SK-N-SH (cell line): Measurements from ENCODE around the gene ORC6.

ENCODE experiments used
- EP300 ChIP-seq, 2 experiments: IDR thresholded peaks; 2 replicates each; pipeline versions ENCODE4 v1.4.0 to v1.6.1; 2012; ENCODE audit warnings: borderline replicate concordance in 1 of 2, low read depth in 1 of 2, low read length in 1 of 2
- MXI1 ChIP-seq: IDR thresholded peaks from 2 replicates; pipeline ENCODE4 v1.6.1; 2012; ENCODE audit warnings: mild to moderate bottlenecking, low read depth, low read length, improper control_type of control experiment
- POLR2AphosphoS5 ChIP-seq: IDR thresholded peaks from 2 replicates; pipeline ENCODE4 v1.6.1; 2012; ENCODE audit warnings: low read depth, low read length
- SMC3 ChIP-seq: IDR thresholded peaks from 2 replicates; pipeline ENCODE4 v1.6.1; 2012; ENCODE audit warnings: low read depth, low read length, improper control_type of control experiment
- TF ChIP-seq, protein P1 (sequence below): fragments of 200-600 bp; sonication (generic); IDR thresholded peaks from 2 replicates; pipeline ENCODE4 v1.6.1; 2017; ENCODE audit warnings: antibody characterized with exemption, mild to moderate bottlenecking, moderate library complexity
- TF ChIP-seq, protein P2 (sequence below): fragments of 150-350 bp; IDR thresholded peaks from 2 replicates; pipeline ENCODE4 v1.6.1; 2017; ENCODE audit warnings: antibody characterized with exemption, low read length, low read depth, borderline replicate concordance

DNA sequence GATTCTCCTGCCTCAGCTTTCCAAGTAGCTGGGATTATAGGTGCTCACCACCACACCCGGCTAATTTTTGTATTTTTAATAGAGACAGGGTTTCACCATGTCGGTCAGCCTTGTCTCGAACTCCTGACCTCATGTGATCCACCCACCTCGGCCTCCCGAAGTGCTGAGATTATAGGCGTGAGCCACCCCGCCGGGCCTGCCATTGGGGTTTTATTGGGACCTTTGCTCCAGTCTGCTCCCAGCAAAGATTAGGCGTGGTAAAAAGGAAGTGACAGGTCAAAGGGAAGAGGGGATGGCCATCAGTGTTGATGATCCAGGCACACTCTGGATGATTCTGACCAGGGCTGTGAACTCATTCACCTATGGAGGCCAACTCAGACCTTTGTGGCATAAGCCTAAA lies 38.2 kb downstream of the ORC6 start:
- no peak for TF ChIP-seq EP300 (IDR thresholded peaks at IDR 0.05; ENCODE audit: borderline replicate concordance in 1 of 2, low read depth in 1 of 2, low read length in 1 of 2)
- no peak for TF ChIP-seq POLR2AphosphoS5
- TF ChIP-seq MXI1: no peak
- TF ChIP-seq, protein P1, sequence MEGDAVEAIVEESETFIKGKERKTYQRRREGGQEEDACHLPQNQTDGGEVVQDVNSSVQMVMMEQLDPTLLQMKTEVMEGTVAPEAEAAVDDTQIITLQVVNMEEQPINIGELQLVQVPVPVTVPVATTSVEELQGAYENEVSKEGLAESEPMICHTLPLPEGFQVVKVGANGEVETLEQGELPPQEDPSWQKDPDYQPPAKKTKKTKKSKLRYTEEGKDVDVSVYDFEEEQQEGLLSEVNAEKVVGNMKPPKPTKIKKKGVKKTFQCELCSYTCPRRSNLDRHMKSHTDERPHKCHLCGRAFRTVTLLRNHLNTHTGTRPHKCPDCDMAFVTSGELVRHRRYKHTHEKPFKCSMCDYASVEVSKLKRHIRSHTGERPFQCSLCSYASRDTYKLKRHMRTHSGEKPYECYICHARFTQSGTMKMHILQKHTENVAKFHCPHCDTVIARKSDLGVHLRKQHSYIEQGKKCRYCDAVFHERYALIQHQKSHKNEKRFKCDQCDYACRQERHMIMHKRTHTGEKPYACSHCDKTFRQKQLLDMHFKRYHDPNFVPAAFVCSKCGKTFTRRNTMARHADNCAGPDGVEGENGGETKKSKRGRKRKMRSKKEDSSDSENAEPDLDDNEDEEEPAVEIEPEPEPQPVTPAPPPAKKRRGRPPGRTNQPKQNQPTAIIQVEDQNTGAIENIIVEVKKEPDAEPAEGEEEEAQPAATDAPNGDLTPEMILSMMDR: no peak
- no peak for TF ChIP-seq SMC3
- TF ChIP-seq, protein P2, sequence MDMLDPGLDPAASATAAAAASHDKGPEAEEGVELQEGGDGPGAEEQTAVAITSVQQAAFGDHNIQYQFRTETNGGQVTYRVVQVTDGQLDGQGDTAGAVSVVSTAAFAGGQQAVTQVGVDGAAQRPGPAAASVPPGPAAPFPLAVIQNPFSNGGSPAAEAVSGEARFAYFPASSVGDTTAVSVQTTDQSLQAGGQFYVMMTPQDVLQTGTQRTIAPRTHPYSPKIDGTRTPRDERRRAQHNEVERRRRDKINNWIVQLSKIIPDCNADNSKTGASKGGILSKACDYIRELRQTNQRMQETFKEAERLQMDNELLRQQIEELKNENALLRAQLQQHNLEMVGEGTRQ: no peak
